ENCODE measurements around the gene RYR2.

The RYR2 gene

DNA sequence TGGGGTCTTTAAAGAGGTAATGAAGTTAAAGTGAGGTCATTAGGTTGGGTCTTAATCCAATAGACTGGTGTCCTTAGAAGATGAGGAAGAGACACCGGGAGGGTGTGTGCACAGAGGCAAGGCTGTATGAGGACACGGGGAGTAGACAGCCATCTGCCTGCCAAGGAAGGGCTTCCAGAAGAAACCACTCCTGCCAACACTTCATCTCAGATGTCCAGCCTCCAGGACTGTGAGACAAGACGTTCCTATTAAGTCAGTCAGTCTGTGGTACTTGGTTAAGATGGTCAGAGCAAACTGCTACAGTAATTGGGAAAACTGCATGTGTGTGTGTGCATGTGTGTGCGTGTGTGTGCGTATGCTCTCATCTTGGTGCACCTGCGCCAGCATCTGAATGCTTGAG is 77.1 kb downstream of the RYR2 start:
- no peaks in the 10 kb centered on the region for H3K4me1 ChIP-seq (ENCODE audit: insufficient read depth, low read length, severe bottlenecking)
- H2AFZ ChIP-seq (ENCODE audit: low read length) = no peak overlapping the region
- no peaks in the 10 kb centered on the region for H3K79me2 ChIP-seq (ENCODE audit: insufficient read depth, low read length)
- TF ChIP-seq EZH2 (IDR thresholded peaks at IDR 0.05; ENCODE audit: borderline replicate concordance, low read length) = no peak
- TF ChIP-seq CTCF (IDR thresholded peaks at IDR 0.05; ENCODE audit: low read length) = no peak
- H3K27me3 ChIP-seq (ENCODE audit: insufficient read depth, low read length) = 0 out of 2 replicates have a peak, but pooled peaks cover 5% of the 10 kb centered on the region
- H3K36me3 ChIP-seq (ENCODE audit: insufficient read depth, low read length) = no peaks in the 10 kb centered on the region
- no peaks in the 10 kb centered on the region for H3F3A ChIP-seq (ENCODE audit: insufficient read depth, low read length)
- no peak overlapping the region for H3K4me3 ChIP-seq (ENCODE audit: low read depth, low read length, poor library complexity, severe bottlenecking)
- H3K9ac ChIP-seq (ENCODE audit: low read length) = no peak overlapping the region
- no peaks in the 10 kb centered on the region for H3K9me2 ChIP-seq (ENCODE audit: low read depth, low read length)
- H3K4me2 ChIP-seq (ENCODE audit: low read length) = no peak overlapping the region
- no peaks in the 10 kb centered on the region for H3K9me3 ChIP-seq (ENCODE audit: low read length)
- no peak overlapping the region for H3K27ac ChIP-seq (ENCODE audit: low read depth, low read length, poor library complexity, severe bottlenecking)
- no peaks in the 10 kb centered on the region for H4K20me1 ChIP-seq (ENCODE audit: insufficient read depth, low read length)

GRCh38 chr1:237120683-237121082 is 78.7 kb downstream of the RYR2 start:
- TF ChIP-seq EZH2 (IDR thresholded peaks at IDR 0.05; ENCODE audit: borderline replicate concordance, low read length) = no peak
- TF ChIP-seq CTCF (IDR thresholded peaks at IDR 0.05; ENCODE audit: low read length) = no peak
- H4K20me1 ChIP-seq (ENCODE audit: insufficient read depth, low read length) = no peaks in the 10 kb centered on the region
- no peak overlapping the region for H3K9ac ChIP-seq (ENCODE audit: low read length)
- H3K36me3 ChIP-seq (ENCODE audit: insufficient read depth, low read length) = no peaks in the 10 kb centered on the region
- no peaks in the 10 kb centered on the region for H3K9me2 ChIP-seq (ENCODE audit: low read depth, low read length)
- H3K4me3 ChIP-seq (ENCODE audit: low read depth, low read length, poor library complexity, severe bottlenecking) = no peak overlapping the region
- no peak overlapping the region for H3K4me2 ChIP-seq (ENCODE audit: low read length)
- no peak overlapping the region for H3K27ac ChIP-seq (ENCODE audit: low read depth, low read length, poor library complexity, severe bottlenecking)
- no peak overlapping the region for H2AFZ ChIP-seq (ENCODE audit: low read length)
- no peaks in the 10 kb centered on the region for H3K9me3 ChIP-seq (ENCODE audit: low read length)
- H3K79me2 ChIP-seq (ENCODE audit: insufficient read depth, low read length) = no peaks in the 10 kb centered on the region
- no peaks in the 10 kb centered on the region for H3F3A ChIP-seq (ENCODE audit: insufficient read depth, low read length)
- H3K27me3 ChIP-seq (ENCODE audit: insufficient read depth, low read length) = 0 out of 2 replicates have a peak, but pooled peaks cover 5% of the 10 kb centered on the region
- H3K4me1 ChIP-seq (ENCODE audit: insufficient read depth, low read length, severe bottlenecking) = no peaks in the 10 kb centered on the region

- no peaks in the 10 kb centered on the region for H3K79me2 ChIP-seq (ENCODE audit: insufficient read depth, low read length)
- H3F3A ChIP-seq (ENCODE audit: insufficient read depth, low read length) = no peaks in the 10 kb centered on the region
- H3K36me3 ChIP-seq (ENCODE audit: insufficient read depth, low read length) = no peaks in the 10 kb centered on the region
- TF ChIP-seq EZH2 (IDR thresholded peaks at IDR 0.05; ENCODE audit: borderline replicate concordance, low read length) (no peak), CTCF (IDR thresholded peaks at IDR 0.05; ENCODE audit: low read length) (peak; percentile 73)
- no peak overlapping the region for H3K27ac ChIP-seq (ENCODE audit: low read depth, low read length, poor library complexity, severe bottlenecking)
- H2AFZ ChIP-seq (ENCODE audit: low read length) = no peak overlapping the region
- no peaks in the 10 kb centered on the region; the same call in 1 of the 2 replicates for H3K9me3 ChIP-seq (ENCODE audit: low read length)
- H3K9ac ChIP-seq (ENCODE audit: low read length) = no peak overlapping the region
- no peaks in the 10 kb centered on the region for H4K20me1 ChIP-seq (ENCODE audit: insufficient read depth, low read length)
- no peak overlapping the region for H3K4me3 ChIP-seq (ENCODE audit: low read depth, low read length, poor library complexity, severe bottlenecking)
- no peak overlapping the region for H3K4me2 ChIP-seq (ENCODE audit: low read length)
- 0 out of 2 replicates have a peak, but pooled peaks cover 5% of the 10 kb centered on the region for H3K27me3 ChIP-seq (ENCODE audit: insufficient read depth, low read length)
- no peaks in the 10 kb centered on the region for H3K4me1 ChIP-seq (ENCODE audit: insufficient read depth, low read length, severe bottlenecking)
- no peaks in the 10 kb centered on the region for H3K9me2 ChIP-seq (ENCODE audit: low read depth, low read length)
Observed at GRCh38 chr1:237124856-237125462, 83.0 kb downstream of the RYR2 start.
